DND-41 (cell line): ENCODE results near the gene NXF3.

Experiments used
- CTCF ChIP-seq: IDR thresholded peaks from 2 replicates; pipeline ENCODE4 v1.5.1; 2012; ENCODE audit warnings: borderline replicate concordance, low read length, moderate library complexity, mild to moderate bottlenecking; ENCODE audit not compliant: poor library complexity, severe bottlenecking; ENCODE audit errors: extremely low read depth
- EZH2 ChIP-seq: IDR thresholded peaks from 3 replicates; pipeline ENCODE4 v1.6.1; 2012; ENCODE audit warnings: borderline replicate concordance, low read depth, mild to moderate bottlenecking, moderate library complexity, low read length, inconsistent platforms; ENCODE audit not compliant: severe bottlenecking

GRCh38 chrX:103063918-103064434, 29.0 kb downstream of the NXF3 start, which contains the start of gene BEX1:
- no peak for TF ChIP-seq CTCF
- TF ChIP-seq EZH2 = no peak
